NB4 (cell line): Measurements from ENCODE around the gene WDR75.

Source experiments
- DNase-seq: peaks from one replicate; pipeline ENCODE4 v3.0.0; 2010; ENCODE audit warnings: low read depth
- H3K4me3 ChIP-seq: one replicate; pipeline ENCODE4 v1.5.1; 2011; ENCODE audit warnings: mild to moderate bottlenecking, low read depth, low read length, moderate library complexity
- MYC ChIP-seq: IDR thresholded peaks from 2 replicates; pipeline ENCODE4 v1.6.1; 2011; ENCODE audit warnings: low read depth, low read length
- POLR2A ChIP-seq: IDR thresholded peaks from 2 replicates; pipeline ENCODE4 v1.6.1; 2011; ENCODE audit warnings: mild to moderate bottlenecking; ENCODE audit not compliant: insufficient read length; ENCODE audit errors: extremely low read depth
- TF ChIP-seq, protein P1 (sequence below): IDR thresholded peaks from one replicate; pipeline ENCODE4 v1.5.1; 2012; ENCODE audit warnings: low read depth, low read length
- TF ChIP-seq, protein P2 (sequence below): IDR thresholded peaks from 2 replicates; pipeline ENCODE4 v1.6.1; 2011; ENCODE audit warnings: low read depth, low read length

Gene WDR75

DNA sequence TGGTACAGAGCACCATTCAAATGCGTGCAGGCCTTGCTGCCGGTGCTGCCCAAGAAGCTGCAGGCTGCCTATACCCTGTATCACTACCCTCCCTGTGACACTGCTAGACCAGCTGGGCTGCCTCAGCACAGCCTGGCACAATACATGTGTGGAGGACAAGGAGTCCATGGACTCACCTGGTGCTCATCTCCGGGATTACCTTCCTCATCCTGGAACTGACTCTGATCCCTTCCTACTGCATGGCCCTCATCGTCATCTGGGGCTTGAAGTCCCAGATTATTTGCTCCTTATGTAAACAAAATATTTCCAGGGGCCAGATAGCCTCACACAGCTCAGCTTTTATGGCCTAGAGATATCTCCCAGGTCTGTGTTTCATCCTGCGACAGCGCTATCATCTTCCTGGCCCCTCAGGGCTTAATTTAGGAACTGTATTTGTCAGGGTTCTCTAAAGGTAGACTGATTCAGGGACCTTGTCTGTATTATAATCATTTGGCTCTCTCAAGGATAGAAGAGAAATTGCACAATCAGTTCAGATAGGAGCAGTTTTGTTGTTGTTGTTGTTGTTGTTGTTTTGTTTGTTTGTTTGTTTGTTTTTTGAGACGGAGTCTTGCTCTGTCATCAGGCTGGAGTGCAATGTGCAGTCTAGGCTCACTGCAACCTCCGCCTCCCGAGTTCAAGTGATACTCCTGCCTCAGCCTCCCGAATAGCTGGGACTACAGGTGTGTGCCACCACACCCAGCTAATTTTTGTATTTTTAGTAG, 42.9 kb downstream of the WDR75 start:
- DNase-seq = no peak
- no peak overlapping the region for H3K4me3 ChIP-seq
- TF ChIP-seq, protein P1, sequence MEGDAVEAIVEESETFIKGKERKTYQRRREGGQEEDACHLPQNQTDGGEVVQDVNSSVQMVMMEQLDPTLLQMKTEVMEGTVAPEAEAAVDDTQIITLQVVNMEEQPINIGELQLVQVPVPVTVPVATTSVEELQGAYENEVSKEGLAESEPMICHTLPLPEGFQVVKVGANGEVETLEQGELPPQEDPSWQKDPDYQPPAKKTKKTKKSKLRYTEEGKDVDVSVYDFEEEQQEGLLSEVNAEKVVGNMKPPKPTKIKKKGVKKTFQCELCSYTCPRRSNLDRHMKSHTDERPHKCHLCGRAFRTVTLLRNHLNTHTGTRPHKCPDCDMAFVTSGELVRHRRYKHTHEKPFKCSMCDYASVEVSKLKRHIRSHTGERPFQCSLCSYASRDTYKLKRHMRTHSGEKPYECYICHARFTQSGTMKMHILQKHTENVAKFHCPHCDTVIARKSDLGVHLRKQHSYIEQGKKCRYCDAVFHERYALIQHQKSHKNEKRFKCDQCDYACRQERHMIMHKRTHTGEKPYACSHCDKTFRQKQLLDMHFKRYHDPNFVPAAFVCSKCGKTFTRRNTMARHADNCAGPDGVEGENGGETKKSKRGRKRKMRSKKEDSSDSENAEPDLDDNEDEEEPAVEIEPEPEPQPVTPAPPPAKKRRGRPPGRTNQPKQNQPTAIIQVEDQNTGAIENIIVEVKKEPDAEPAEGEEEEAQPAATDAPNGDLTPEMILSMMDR = no peak
- TF ChIP-seq MYC = no peak
- TF ChIP-seq, protein P2, sequence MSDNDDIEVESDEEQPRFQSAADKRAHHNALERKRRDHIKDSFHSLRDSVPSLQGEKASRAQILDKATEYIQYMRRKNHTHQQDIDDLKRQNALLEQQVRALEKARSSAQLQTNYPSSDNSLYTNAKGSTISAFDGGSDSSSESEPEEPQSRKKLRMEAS = no peak
- no peak for TF ChIP-seq POLR2A

DNA sequence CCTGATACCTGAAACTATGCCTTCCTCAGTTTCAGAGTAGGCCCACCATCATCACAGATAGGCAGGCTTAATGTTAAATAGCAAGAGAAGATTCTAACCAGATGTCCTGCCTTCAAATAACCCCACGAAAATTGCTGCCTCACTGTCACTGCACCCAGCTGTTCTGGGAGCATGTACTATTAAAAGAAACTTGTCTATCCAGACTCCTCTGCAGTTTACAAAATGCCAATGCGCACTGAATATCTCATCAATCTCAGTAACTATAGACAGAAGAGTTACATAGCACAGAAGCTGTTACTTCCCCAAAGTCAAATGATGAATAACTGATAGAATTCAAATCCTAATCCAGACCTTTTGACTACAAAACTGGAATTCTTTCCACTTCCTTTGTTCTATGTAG, 43.9 kb downstream of the WDR75 start:
- H3K4me3 ChIP-seq = no peak overlapping the region
- no peak for TF ChIP-seq POLR2A
- TF ChIP-seq, protein P1 = no peak
- TF ChIP-seq, protein P2 = no peak
- no peak for DNase-seq

- no peak for DNase-seq
- no peak overlapping the region for H3K4me3 ChIP-seq
- TF ChIP-seq POLR2A (no peak), MYC (no peak)
- TF ChIP-seq, protein P1 = no peak
- TF ChIP-seq, protein P2 = no peak
These were observed 45.0 kb downstream of the WDR75 start for GRCh38 chr2:189486237-189486770.

GRCh38 chr2:189487283-189488007, 46.2 kb downstream of the WDR75 start:
- H3K4me3 ChIP-seq = no peak overlapping the region
- TF ChIP-seq POLR2A (no peak), MYC (no peak)
- TF ChIP-seq, protein P2 = no peak
- TF ChIP-seq, protein P1 = no peak
- DNase-seq = no peak

DNA sequence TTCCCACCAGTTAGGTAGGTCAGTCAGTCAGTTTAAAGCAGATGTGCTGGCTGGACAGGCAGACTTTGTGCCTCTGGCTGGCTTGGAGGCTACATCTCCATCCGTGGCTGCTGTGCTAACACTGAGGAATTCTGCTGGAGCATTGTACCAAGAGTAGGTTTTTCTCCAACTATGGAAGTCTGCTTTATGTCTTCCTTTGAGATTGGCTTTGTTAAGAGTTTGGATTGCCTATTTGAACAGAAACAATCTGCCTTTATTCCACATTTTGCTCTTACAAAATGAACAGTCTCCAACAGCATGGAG, 46.7 kb downstream of the WDR75 start:
- no peak for DNase-seq
- H3K4me3 ChIP-seq = no peak overlapping the region
- no peak for TF ChIP-seq MYC
- no peak for TF ChIP-seq POLR2A
- TF ChIP-seq, protein P2 = no peak
- TF ChIP-seq, protein P1 = no peak
